NCI-H524 treated with DMSO at 0.1 percent for 48 hours (cell line): ENCODE data around the gene TSPAN16.
"Not testable (repeated sequence)": the region's sequence is repeated elsewhere in the genome, so short reads cannot be mapped to it uniquely, and the experiment has no call there.

Experiments used
- DNase-seq: peaks from one replicate; lab custom pipeline; 2025; lab: John Stamatoyannopoulos, UW

Gene TSPAN16

DNA sequence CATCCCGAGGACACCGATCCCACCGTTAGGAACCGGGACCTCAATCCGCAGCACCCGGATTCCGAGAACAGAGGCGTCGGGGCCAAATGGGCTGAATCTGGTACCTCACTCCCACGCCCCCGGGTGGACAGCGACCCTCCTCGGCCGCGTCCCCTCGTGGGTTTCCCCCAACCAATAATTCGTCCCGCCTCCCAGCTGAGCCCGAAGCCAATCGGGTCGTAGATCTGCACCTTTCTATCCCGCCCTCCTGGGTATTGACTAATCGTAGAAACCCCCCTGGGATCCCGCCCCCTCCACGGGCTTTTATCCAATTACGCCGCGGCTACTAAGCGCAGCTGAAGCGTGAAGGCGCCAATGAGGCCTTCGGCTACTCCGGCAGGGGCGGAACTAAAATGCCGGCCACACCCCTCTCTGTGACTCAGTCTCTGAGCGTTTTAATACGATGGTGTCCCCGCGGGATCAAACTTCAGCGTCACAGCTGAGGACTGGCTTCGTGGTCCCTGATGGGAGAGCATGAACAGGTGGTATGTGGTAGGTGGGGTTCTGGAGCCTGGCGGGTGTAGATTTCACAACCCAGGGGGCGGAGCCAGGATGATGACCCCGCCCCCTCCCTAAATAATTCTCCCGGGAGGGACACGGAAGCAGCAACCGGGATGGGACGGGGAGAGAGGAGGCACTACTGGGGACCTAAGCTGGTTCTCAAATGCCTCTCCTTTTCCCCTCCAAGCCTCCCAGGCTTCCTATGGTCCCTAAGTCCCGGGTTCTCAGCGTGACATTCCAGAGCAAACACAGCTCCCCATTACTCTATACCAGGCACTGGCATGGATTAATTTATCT, 50.4 kb downstream of the TSPAN16 start, which contains the start of the genes CCDC159 and TMEM205:
Gene CCDC159 (plus strand): TSS at position 416 of the 837 bp plus-strand sequence. CDS start 88 bp downstream, at position 504.
Gene TMEM205 (minus strand): TSS at position 165 of the 837 bp plus-strand sequence. CDS start 649 bp downstream, outside the sequence.
- peak; percentile 98 for DNase-seq

DNA sequence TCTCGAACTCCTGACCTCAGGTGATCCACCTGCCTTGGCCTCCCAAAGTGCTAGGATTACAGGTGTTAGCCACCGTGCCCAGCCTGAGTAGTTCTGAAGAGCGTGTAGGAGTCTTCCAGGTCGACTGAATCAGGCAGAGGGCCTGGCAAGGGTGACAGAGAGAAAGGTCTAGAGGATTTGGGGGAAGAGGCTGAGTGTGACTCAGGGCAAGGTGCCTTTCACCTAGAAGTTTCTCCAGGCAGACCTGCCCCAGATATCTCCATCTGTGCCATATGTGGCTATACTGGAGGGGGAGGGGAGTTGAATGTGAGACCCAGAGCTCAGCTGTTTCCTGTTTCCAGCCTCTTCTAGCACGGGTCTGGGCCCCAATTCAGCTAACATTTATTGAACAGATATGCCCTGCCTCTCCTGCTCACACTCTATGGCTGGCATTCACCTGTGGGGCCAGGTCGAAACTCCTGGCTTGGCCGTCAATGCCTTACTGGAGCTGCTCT, 51.6 kb downstream of the TSPAN16 start:
- no peak for DNase-seq

DNA sequence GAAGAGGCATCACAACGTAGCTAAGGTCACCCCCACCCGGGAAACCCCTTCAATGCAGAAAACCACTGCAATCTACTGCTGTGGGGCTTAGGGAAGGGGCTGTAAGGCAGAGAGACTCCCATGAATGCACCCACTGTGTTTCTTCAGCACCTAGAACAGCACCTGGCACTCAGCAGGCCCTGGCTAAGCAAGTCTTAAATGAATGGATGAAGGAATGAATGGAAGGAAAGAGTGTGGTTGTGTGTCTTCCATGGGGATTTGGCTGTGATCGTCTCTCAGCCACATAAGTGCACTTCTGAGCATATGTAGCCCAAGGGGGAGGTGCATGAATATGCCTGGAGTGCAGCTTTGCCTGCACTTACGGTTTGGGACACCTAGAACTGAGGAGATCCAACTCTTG, 53.2 kb downstream of the TSPAN16 start:
- DNase-seq, result no peak

DNA sequence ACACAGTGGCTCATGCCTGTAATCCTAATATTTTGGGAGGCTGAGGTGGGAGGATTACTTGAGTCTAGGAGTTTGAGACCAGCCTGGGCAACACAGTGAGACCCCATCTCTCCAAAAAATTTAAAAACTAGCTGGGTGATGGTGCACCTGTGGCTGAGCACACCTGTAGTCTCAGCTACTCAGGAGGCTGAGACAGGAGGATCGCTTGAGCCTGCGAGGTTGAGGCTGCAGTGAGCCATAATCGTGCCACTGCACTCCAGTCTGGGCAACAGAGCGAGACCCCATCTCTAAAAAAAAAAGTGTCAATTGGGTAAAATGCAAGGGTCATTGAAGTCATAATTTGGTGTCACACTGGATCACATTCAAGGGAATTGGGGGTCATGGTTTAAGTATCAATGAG, 58.1 kb downstream of the TSPAN16 start:
- not testable (repeated sequence) for DNase-seq

DNA sequence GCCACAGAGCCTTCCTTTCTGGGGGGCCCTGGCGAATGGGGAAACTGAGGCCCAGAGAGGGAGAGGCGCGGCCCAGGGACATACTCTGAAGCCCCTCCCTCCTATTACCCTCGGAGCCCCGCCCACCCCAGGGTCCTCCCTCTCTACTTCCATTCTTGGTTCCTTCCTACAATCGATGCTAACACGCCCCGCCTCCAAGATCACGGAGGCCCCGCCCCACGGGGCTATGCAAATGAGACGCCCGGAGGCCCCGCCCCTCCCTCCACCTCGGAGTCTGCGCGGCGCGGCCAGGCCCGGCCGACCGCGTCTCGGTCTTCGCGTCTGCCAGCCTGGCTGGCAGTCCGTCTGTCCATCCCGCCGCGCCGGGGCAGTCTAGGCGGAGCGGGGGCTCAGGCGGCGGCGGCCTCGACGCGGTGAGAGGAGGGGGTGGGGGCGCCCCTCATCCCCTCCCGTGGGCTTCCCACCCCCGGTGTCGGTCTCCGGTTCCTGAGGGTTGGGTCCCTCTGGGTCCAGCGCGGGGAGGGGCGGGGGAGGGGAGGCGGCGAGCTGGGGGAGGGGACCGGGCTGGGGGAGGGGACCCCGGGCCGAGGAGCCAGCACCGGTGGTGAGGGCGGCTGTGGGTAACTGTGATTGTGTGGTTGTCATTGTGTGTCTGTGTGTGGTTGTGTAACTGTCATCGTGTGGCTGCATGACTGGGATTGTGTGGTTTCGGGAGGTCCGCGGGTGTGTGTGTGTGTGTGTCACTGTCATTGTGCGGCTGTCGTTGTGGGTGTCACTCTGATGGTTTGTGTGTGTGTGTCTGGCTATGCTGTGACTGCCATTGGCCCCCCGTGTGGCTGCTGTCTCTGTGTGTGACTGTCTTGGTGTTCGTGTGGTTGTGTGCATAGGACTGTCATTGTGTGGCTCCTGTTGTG, 59.5 kb downstream of the TSPAN16 start, which contains the start of gene PLPPR2:
Gene PLPPR2 (plus strand): TSS at position 273 of the 914 bp plus-strand sequence. CDS start 2,242 bp downstream, outside the sequence.
- peak; percentile 31 for DNase-seq

DNA sequence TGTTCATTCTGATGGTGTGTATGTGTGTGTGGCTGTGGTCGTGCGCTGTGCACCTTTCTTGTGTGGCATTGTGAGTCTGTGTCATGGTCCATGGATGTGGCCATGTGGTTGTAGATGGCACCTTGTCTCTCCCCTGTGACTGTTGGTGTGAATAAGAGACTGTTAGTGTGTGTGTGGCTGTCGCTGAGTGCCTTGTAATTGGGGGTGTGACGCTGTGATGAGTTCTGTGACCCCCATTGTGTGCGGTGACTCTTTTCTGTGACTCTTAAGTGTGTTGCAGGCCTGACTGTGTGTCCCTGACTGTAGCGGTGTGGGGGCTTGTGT, 60.1 kb downstream of the TSPAN16 start:
- no peak for DNase-seq

DNA sequence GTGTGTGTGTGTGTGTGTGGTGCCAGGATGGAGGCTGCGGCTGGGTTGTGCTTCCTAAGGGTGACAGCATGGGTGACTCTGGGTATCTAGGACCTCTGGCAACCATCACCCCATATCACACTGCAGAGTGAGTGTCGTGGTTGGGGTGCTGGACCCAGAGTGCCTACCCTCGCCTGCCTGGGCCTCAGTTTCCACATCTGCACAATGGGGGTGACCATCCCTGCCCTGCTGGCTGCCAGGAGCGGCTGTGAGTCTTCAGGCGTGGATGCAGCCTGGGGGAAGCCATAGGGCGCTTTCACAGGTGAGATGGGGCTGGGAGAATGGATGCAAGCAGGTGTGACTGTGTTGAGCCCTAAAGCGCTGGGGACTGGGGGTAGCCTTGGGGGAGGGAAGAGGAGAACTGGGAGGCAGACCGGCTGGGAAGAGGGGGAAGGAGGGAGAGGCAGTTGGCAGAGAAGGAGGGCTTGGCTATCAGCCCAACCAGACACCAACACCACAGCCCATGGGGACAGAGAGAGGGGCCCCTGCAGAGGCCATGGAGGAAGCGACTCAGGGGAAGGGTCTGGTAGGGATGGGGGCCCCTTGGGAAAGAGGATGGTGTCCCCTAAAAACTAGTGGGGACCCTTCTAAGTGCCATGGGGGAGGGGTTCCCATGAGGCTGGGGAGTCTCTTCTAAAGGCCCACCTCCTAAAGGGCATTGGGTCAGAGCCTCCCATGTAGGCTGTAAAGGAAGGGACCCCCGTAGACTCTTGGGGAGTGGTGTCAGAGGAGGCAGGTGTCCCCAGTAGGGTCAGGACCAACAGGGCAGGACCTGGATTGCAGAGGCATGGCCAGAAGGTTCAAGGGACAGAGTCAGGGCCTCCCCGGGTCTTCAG, 61.0 kb downstream of the TSPAN16 start:
- DNase-seq, result no peak

DNA sequence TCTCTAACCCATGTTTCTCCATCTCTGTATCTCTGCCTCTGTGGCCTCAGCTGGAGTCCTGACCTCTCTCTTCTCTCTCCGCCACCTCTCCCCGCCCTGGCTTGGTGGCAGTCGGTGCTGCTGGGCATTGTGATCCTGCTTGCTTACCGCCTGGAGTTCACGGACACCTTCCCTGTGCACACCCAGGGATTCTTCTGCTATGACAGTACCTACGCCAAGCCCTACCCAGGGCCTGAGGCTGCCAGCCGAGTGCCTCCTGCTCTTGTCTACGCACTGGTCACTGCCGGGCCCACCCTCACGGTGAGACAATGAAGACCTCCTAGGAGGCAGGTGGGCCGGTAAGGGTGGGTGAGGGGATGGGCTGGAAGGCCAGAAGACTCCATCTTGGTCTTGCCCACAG, 63.5 kb downstream of the TSPAN16 start:
- DNase-seq, result no peak

DNA sequence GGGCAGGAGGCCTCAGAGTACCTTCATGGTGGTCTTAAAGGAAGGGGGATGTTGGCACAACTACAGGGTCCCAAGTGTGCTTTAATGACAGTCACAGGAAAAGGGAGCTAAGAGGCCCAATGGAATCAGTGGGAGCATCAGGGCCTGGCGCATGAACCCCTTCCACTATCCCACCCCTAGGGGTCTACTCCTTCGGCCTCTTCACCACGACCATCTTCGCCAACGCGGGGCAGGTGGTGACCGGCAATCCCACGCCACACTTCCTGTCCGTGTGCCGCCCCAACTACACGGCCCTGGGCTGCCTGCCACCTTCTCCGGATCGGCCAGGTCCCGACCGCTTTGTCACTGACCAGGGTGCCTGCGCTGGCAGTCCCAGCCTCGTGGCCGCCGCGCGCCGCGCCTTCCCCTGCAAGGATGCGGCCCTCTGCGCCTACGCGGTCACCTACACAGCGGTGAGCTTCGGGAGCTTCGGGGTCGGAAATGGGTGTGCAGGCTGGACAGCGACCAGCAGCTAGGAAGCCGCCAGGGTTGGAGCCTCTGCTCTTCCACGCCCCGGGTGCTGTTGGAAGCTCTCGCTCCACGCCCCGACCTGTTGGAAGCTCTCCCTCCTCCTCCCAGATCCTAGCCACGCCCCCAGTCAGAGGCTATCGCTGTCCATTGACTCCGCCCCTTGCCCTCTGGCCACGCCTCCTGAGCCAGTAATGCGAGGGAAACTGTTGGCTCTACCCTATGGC, 65.2 kb downstream of the TSPAN16 start:
- DNase-seq, result no peak

DNA sequence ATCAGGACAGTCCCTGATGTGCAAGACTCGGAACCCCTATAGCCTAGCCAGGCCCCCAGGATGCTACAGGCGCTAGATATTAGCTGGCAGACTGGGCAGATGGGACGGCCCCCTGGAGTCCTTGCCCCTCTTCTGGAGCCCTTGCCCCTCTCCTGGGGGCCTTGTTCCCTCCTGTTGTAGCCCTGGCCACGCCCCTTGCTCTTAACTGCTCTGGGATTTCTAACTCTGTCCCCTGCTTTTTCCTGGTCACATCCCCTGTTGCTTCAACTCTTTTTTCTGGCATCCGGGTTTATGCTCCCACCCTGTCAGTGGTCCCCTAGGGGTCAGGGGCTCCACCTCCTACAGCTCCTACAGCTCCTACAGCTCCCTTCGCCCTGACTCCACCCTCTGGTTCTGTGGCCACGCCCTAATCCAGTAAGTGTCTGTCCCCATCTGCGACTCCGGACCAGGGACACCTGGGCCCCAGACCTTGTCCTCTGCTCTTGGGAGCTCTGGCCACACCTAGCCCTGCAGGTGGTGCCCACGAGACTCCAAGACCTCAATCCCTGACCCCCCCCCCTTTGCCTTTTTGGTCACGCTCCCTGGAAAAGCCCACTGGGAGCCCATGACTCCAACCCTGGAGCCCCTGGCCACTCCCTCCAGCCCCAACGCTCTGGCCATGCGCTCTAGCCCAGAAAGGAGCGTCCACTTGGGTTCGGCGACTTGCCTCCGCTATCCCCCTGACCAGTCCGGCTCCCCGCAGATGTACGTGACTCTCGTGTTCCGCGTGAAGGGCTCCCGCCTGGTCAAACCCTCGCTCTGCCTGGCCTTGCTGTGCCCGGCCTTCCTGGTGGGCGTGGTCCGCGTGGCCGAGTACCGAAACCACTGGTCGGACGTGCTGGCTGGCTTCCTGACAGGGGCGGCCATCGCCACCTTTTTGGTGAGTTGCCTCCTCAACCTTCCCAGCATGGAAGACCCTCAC, 66.1 kb downstream of the TSPAN16 start:
- DNase-seq, result no peak

DNA sequence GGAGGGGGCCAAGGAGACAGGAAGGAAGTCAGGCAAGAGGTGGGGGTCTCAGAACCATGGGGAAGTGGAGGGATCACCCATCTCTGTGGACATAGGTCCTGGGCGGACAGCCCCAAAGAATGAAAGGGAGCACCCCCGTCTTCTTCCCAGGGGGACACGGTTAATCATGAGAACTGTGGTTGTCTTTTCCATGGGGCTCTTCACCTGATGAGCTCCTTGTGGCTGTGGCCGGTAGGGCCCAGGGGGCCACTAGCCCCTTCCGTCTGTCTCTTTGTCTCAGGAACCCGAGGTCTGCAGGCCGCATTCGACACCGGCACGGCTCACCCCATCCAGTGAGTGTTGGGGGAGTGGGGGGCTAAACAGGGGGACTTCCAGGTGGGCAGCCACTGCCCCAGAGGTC, 67.9 kb downstream of the TSPAN16 start:
- DNase-seq, result no peak

DNA sequence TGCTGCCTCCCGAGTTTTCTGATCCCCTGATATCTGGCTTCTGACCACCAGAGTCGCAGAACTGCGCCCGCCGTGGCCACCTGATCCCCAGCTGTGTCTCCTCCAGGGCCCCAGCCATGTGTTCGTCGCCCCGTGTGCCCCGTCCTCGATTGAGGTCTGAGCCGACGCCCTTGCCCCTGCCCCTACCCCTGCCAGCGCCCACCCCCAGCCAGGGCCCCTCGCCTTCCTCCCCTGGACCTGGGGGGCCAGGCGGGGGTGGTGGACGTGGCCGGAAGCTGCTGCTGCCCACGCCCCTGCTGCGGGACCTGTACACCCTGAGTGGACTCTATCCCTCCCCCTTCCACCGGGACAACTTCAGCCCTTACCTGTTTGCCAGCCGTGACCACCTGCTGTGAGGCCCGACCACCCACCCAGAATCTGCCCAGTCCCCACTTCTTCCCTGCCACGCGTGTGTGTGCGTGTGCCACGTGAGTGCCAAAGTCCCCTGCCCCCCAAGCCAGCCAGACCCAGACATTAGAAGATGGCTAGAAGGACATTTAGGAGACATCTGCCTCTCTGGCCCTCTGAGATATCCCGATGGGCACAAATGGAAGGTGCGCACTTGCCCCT, 68.4 kb downstream of the TSPAN16 start:
- DNase-seq, result no peak

DNA sequence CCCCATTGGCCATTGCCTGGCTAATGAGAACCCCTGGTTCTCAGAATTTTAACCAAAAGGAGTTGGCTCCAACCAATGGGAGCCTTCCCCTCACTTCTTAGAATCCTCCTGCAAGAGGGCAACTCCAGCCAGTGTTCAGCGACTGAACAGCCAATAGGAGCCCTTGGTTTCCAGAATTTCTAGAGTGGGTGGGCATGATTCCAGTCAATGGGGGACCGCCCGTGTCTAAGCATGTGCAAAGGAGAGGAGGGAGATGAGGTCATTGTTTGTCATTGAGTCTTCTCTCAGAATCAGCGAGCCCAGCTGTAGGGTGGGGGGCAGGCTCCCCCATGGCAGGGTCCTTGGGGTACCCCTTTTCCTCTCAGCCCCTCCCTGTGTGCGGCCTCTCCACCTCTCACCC, 69.0 kb downstream of the TSPAN16 start:
- DNase-seq, result no peak
